ENCODE data around the gene RPS16.

The RPS16 gene

GRCh38 chr19:39386557-39386956, 49.2 kb downstream of the RPS16 start:
- peaks cover 51% of the 10 kb centered on the region for H3K36me3 ChIP-seq (ENCODE audit: control insufficient read depth, low read depth, low read length)
- H3K27me3 ChIP-seq (ENCODE audit: control insufficient read depth, insufficient read depth, low read length), result no peaks in the 10 kb centered on the region
- no peak overlapping the region for H3K9ac ChIP-seq (ENCODE audit: low read length)
- H3K27ac ChIP-seq (ENCODE audit: low read length), result no peak overlapping the region
- H3K4me1 ChIP-seq (ENCODE audit: control insufficient read depth, low read depth, low read length), result no peaks in the 10 kb centered on the region
- no peaks in the 10 kb centered on the region for H3K9me3 ChIP-seq (ENCODE audit: control insufficient read depth, low read depth, low read length)
- no peak overlapping the region for H3K4me3 ChIP-seq (ENCODE audit: low read length)

- Histone ChIP-seq H3K27ac (ENCODE audit: low read length) (no peak overlapping the region), H3K9ac (ENCODE audit: low read length) (no peak overlapping the region), H3K4me3 (ENCODE audit: low read length) (no peak overlapping the region), H3K4me1 (ENCODE audit: control insufficient read depth, low read depth, low read length) (no peaks in the 10 kb centered on the region), H3K27me3 (ENCODE audit: control insufficient read depth, insufficient read depth, low read length) (no peaks in the 10 kb centered on the region), H3K36me3 (ENCODE audit: control insufficient read depth, low read depth, low read length) (peaks cover 59% of the 10 kb centered on the region), H3K9me3 (ENCODE audit: control insufficient read depth, low read depth, low read length) (no peaks in the 10 kb centered on the region)
These were observed 49.9 kb downstream of the RPS16 start for GRCh38 chr19:39385629-39386411.

GRCh38 chr19:39384839-39385568, 50.7 kb downstream of the RPS16 start:
- peaks cover 63% of the 10 kb centered on the region for H3K36me3 ChIP-seq (ENCODE audit: control insufficient read depth, low read depth, low read length)
- H3K27me3 ChIP-seq (ENCODE audit: control insufficient read depth, insufficient read depth, low read length), result no peaks in the 10 kb centered on the region
- no peak overlapping the region for H3K4me3 ChIP-seq (ENCODE audit: low read length)
- H3K4me1 ChIP-seq (ENCODE audit: control insufficient read depth, low read depth, low read length), result no peaks in the 10 kb centered on the region
- H3K9ac ChIP-seq (ENCODE audit: low read length), result no peak overlapping the region
- H3K9me3 ChIP-seq (ENCODE audit: control insufficient read depth, low read depth, low read length), result no peaks in the 10 kb centered on the region
- H3K27ac ChIP-seq (ENCODE audit: low read length), result no peak overlapping the region
